GM23338 (cell line): Measurements from ENCODE around the gene GNG10.

Experiments used
- POLR2AphosphoS5 ChIP-seq: IDR thresholded peaks from 2 replicates; pipeline ENCODE4 v1.6.1; 2016; ENCODE audit warnings: antibody characterized with exemption, low read depth
- ZNF331 ChIP-seq: fragments of 250-450 bp; sonication (Bioruptor Pico); IDR thresholded peaks from 2 replicates; pipeline ENCODE4 v1.5.0; 2020; ENCODE audit warnings: low read depth, mild to moderate bottlenecking, moderate library complexity
- TF ChIP-seq, protein P1 (sequence below), 2 experiments: fragments of 200-600 bp in 1 of 2; sonication (generic) in 1 of 2; conservative IDR thresholded peaks; 2 replicates each; pipeline versions ENCODE4 v1.5.1 to v1.6.1; 2016 to 2017; ENCODE audit warnings: antibody characterized with exemption in 2 of 2, low read depth in 2 of 2, mild to moderate bottlenecking in 2 of 2, moderate library complexity in 1 of 2
- TF ChIP-seq, protein P2 (sequence below): IDR thresholded peaks from 2 replicates; pipeline ENCODE4 v1.6.1; 2016; ENCODE audit warnings: antibody characterized with exemption
- TF ChIP-seq, protein P3 (sequence below): fragments of 250-450 bp; sonication (Bioruptor Pico); IDR thresholded peaks from 2 replicates; pipeline ENCODE4 v1.5.0; 2020; ENCODE audit warnings: mild to moderate bottlenecking, moderate library complexity
- TF ChIP-seq, protein P4 (sequence below): IDR thresholded peaks from one replicate; pipeline ENCODE4 v1.6.1; 2018; ENCODE audit warnings: antibody characterized with exemption; ENCODE audit not compliant: unreplicated experiment

DNA sequence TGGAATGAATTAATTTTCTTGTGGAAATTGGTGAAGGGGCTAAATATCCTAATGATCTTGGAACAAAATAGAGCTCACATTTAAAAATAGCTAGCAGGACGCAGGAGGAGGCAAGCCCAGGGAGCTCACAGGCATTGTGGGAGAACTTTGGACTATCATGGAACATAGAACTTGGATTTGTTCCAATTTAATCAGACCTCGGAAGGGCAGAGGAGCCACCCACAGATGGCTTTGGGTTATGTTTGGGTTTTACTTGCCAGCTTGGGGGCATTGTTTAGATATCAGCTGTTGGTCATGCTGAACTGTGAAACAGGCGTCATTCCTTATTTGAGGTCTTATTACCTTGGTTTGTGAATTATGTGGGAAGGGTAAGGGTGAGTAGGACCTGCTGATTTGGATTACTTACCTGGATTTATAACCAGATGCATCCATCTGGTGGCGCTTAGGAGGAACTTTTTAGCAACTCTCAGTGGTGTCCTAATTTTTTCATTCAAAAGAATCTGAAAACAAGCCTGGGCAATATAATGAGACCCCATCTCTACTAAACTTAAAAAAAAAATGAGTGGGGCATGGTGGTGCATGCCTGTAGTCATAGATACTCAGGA lies 47.9 kb upstream of the GNG10 start:
- TF ChIP-seq, protein P1, sequence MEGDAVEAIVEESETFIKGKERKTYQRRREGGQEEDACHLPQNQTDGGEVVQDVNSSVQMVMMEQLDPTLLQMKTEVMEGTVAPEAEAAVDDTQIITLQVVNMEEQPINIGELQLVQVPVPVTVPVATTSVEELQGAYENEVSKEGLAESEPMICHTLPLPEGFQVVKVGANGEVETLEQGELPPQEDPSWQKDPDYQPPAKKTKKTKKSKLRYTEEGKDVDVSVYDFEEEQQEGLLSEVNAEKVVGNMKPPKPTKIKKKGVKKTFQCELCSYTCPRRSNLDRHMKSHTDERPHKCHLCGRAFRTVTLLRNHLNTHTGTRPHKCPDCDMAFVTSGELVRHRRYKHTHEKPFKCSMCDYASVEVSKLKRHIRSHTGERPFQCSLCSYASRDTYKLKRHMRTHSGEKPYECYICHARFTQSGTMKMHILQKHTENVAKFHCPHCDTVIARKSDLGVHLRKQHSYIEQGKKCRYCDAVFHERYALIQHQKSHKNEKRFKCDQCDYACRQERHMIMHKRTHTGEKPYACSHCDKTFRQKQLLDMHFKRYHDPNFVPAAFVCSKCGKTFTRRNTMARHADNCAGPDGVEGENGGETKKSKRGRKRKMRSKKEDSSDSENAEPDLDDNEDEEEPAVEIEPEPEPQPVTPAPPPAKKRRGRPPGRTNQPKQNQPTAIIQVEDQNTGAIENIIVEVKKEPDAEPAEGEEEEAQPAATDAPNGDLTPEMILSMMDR (conservative IDR thresholded peaks at IDR 0.05; ENCODE audit: low read depth in 2 of 2), result no peak
- no peak for TF ChIP-seq POLR2AphosphoS5
- TF ChIP-seq, protein P2, sequence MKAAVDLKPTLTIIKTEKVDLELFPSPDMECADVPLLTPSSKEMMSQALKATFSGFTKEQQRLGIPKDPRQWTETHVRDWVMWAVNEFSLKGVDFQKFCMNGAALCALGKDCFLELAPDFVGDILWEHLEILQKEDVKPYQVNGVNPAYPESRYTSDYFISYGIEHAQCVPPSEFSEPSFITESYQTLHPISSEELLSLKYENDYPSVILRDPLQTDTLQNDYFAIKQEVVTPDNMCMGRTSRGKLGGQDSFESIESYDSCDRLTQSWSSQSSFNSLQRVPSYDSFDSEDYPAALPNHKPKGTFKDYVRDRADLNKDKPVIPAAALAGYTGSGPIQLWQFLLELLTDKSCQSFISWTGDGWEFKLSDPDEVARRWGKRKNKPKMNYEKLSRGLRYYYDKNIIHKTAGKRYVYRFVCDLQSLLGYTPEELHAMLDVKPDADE, result no peak
- TF ChIP-seq, protein P3, sequence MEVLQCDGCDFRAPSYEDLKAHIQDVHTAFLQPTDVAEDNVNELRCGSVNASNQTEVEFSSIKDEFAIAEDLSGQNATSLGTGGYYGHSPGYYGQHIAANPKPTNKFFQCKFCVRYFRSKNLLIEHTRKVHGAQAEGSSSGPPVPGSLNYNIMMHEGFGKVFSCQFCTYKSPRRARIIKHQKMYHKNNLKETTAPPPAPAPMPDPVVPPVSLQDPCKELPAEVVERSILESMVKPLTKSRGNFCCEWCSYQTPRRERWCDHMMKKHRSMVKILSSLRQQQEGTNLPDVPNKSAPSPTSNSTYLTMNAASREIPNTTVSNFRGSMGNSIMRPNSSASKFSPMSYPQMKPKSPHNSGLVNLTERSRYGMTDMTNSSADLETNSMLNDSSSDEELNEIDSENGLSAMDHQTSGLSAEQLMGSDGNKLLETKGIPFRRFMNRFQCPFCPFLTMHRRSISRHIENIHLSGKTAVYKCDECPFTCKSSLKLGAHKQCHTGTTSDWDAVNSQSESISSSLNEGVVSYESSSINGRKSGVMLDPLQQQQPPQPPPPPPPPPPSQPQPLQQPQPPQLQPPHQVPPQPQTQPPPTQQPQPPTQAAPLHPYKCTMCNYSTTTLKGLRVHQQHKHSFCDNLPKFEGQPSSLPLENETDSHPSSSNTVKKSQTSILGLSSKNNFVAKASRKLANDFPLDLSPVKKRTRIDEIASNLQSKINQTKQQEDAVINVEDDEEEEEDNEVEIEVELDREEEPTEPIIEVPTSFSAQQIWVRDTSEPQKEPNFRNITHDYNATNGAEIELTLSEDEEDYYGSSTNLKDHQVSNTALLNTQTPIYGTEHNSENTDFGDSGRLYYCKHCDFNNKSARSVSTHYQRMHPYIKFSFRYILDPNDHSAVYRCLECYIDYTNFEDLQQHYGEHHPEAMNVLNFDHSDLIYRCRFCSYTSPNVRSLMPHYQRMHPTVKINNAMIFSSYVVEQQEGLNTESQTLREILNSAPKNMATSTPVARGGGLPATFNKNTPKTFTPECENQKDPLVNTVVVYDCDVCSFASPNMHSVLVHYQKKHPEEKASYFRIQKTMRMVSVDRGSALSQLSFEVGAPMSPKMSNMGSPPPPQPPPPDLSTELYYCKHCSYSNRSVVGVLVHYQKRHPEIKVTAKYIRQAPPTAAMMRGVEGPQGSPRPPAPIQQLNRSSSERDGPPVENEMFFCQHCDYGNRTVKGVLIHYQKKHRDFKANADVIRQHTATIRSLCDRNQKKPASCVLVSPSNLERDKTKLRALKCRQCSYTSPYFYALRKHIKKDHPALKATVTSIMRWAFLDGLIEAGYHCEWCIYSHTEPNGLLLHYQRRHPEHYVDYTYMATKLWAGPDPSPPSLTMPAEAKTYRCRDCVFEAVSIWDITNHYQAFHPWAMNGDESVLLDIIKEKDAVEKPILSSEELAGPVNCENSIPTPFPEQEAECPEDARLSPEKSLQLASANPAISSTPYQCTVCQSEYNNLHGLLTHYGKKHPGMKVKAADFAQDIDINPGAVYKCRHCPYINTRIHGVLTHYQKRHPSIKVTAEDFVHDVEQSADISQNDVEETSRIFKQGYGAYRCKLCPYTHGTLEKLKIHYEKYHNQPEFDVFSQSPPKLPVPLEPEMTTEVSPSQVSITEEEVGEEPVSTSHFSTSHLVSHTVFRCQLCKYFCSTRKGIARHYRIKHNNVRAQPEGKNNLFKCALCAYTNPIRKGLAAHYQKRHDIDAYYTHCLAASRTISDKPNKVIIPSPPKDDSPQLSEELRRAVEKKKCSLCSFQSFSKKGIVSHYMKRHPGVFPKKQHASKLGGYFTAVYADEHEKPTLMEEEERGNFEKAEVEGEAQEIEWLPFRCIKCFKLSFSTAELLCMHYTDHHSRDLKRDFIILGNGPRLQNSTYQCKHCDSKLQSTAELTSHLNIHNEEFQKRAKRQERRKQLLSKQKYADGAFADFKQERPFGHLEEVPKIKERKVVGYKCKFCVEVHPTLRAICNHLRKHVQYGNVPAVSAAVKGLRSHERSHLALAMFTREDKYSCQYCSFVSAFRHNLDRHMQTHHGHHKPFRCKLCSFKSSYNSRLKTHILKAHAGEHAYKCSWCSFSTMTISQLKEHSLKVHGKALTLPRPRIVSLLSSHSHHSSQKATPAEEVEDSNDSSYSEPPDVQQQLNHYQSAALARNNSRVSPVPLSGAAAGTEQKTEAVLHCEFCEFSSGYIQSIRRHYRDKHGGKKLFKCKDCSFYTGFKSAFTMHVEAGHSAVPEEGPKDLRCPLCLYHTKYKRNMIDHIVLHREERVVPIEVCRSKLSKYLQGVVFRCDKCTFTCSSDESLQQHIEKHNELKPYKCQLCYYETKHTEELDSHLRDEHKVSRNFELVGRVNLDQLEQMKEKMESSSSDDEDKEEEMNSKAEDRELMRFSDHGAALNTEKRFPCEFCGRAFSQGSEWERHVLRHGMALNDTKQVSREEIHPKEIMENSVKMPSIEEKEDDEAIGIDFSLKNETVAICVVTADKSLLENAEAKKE (CRISPR knock-in tag), result no peak
- TF ChIP-seq ZNF331 (CRISPR knock-in tag), result no peak
- TF ChIP-seq, protein P4, sequence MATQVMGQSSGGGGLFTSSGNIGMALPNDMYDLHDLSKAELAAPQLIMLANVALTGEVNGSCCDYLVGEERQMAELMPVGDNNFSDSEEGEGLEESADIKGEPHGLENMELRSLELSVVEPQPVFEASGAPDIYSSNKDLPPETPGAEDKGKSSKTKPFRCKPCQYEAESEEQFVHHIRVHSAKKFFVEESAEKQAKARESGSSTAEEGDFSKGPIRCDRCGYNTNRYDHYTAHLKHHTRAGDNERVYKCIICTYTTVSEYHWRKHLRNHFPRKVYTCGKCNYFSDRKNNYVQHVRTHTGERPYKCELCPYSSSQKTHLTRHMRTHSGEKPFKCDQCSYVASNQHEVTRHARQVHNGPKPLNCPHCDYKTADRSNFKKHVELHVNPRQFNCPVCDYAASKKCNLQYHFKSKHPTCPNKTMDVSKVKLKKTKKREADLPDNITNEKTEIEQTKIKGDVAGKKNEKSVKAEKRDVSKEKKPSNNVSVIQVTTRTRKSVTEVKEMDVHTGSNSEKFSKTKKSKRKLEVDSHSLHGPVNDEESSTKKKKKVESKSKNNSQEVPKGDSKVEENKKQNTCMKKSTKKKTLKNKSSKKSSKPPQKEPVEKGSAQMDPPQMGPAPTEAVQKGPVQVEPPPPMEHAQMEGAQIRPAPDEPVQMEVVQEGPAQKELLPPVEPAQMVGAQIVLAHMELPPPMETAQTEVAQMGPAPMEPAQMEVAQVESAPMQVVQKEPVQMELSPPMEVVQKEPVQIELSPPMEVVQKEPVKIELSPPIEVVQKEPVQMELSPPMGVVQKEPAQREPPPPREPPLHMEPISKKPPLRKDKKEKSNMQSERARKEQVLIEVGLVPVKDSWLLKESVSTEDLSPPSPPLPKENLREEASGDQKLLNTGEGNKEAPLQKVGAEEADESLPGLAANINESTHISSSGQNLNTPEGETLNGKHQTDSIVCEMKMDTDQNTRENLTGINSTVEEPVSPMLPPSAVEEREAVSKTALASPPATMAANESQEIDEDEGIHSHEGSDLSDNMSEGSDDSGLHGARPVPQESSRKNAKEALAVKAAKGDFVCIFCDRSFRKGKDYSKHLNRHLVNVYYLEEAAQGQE, result no peak
